Vagina (tissue), 2 donors: ENCODE measurements around the gene PLIN1.

Experiments used
- CTCF ChIP-seq, 3 experiments: fragments of 450-650 bp in 2 of 3; fragments of 200-600 bp in 1 of 3; sonication (generic) in 1 of 3; IDR thresholded peaks; one replicate each; pipeline ENCODE4 v1.5.1; 2017 to 2019; ENCODE audit warnings: antibody characterized with exemption in 3 of 3, mild to moderate bottlenecking in 2 of 3, moderate library complexity in 2 of 3
- POLR2A ChIP-seq, 2 donors: fragments of 450-650 bp; IDR thresholded peaks; one replicate each; pipeline ENCODE4 v1.6.1; 2017; ENCODE audit warnings: antibody characterized with exemption in 2 of 2, mild to moderate bottlenecking in 2 of 2, moderate library complexity in 2 of 2
- POLR2AphosphoS5 ChIP-seq, 2 donors: sonication (generic); formaldehyde crosslinking; IDR thresholded peaks; one replicate each; pipeline ENCODE4 v1.9.0; 2017; ENCODE audit warnings: antibody characterized with exemption in 2 of 2, mild to moderate bottlenecking in 2 of 2, low read depth in 1 of 2; ENCODE audit not compliant: insufficient read depth in 1 of 2

- no peak for TF ChIP-seq CTCF (IDR thresholded peaks at IDR 0.05)
- no peak for TF ChIP-seq POLR2AphosphoS5 (IDR thresholded peaks at IDR 0.05; ENCODE audit: insufficient read depth in 1 of 2, low read depth in 1 of 2)
- no peak for TF ChIP-seq POLR2A (IDR thresholded peaks at IDR 0.05)
These were observed 38.1 kb downstream of the PLIN1 start for GRCh38 chr15:89641053-89641452.
